PC-9 (cell line): ENCODE measurements around the gene QDPR.

Experiments
- CTCF ChIP-seq: fragments of 200-600 bp; sonication (generic); conservative IDR thresholded peaks from 2 replicates; pipeline ENCODE4 v1.6.1; 2017; ENCODE audit warnings: mixed run types, antibody characterized with exemption, mild to moderate bottlenecking, moderate library complexity
- EZH2 ChIP-seq: fragments of 200-600 bp; sonication (generic); IDR thresholded peaks from 2 replicates; pipeline ENCODE4 v1.8.0; 2017; ENCODE audit warnings: antibody characterized with exemption, low read depth

GRCh38 chr4:17526695-17527477 lies 15.0 kb upstream of the QDPR start:
- no peak for TF ChIP-seq CTCF
- no peak for TF ChIP-seq EZH2
